Ovary (tissue), 1 donor: ENCODE results near the gene ROBO2.

Experiments used
- EP300 ChIP-seq: sonication (generic); formaldehyde crosslinking; IDR thresholded peaks from one replicate; pipeline ENCODE4 v1.6.1; 2017; ENCODE audit warnings: antibody characterized with exemption
- POLR2A ChIP-seq: fragments of 450-650 bp; IDR thresholded peaks from one replicate; pipeline ENCODE4 v1.6.1; 2017; ENCODE audit warnings: antibody characterized with exemption, mild to moderate bottlenecking, moderate library complexity

GRCh38 chr3:77599948-77600347 lies 560.0 kb downstream of the ROBO2 start:
- TF ChIP-seq EP300, result no peak
- no peak for TF ChIP-seq POLR2A
